Nephron progenitor cell (in vitro differentiated cells): Measurements from ENCODE around the gene AMN1.

Experiments used
- DNase-seq: peaks from one replicate; pipeline ENCODE4 v3.0.0; 2021
- H3K27ac Mint-ChIP-seq: 2 replicates; pipeline ENCODE4 v1.8.0; 2021; ENCODE audit warnings: mild to moderate bottlenecking, moderate library complexity, mixed read lengths
- H3K27me3 Mint-ChIP-seq: 2 replicates; pipeline ENCODE4 v1.8.0; 2021; ENCODE audit warnings: mild to moderate bottlenecking, low read depth, mixed read lengths; ENCODE audit not compliant: poor library complexity
- H3K36me3 Mint-ChIP-seq: 2 replicates; pipeline ENCODE4 v1.8.0; 2021; ENCODE audit warnings: low read depth, mixed read lengths
- H3K4me1 Mint-ChIP-seq: 2 replicates; pipeline ENCODE4 v1.8.0; 2021; ENCODE audit warnings: mixed read lengths
- H3K4me3 Mint-ChIP-seq: 2 replicates; pipeline ENCODE4 v1.8.0; 2021; ENCODE audit warnings: mild to moderate bottlenecking, moderate library complexity, mixed read lengths
- H3K9me3 Mint-ChIP-seq: 2 replicates; pipeline ENCODE4 v1.8.0; 2021; ENCODE audit warnings: mild to moderate bottlenecking, moderate library complexity, mixed read lengths
- CTCF ChIP-seq: fragments of 200-600 bp; sonication (generic); IDR thresholded peaks from 2 replicates; pipeline ENCODE4 v1.5.0; 2021; ENCODE audit warnings: antibody characterized with exemption

The AMN1 gene

GRCh38 chr12:31645924-31646323, 82.9 kb downstream of the AMN1 start:
- peaks cover 3% of the 10 kb centered on the region for H3K27me3 Mint-ChIP-seq
- peak overlapping the region; percentile 88 for H3K27ac Mint-ChIP-seq
- peaks cover 50% of the 10 kb centered on the region for H3K4me1 Mint-ChIP-seq
- no peak for DNase-seq
- no peak for TF ChIP-seq CTCF
- no peaks in the 10 kb centered on the region for H3K9me3 Mint-ChIP-seq
- H3K36me3 Mint-ChIP-seq: no peaks in the 10 kb centered on the region
- no peak overlapping the region for H3K4me3 Mint-ChIP-seq

- no peak for DNase-seq
- Mint-ChIP-seq H3K4me1 (peaks cover 39% of the 10 kb centered on the region), H3K27me3 (peaks cover 6% of the 10 kb centered on the region), H3K9me3 (no peaks in the 10 kb centered on the region), H3K27ac (peak overlapping the region; percentile 72), H3K36me3 (no peaks in the 10 kb centered on the region), H3K4me3 (no peak overlapping the region)
- no peak for TF ChIP-seq CTCF
These were observed 84.3 kb downstream of the AMN1 start for GRCh38 chr12:31644536-31644935.

GRCh38 chr12:31641509-31642090, 87.2 kb downstream of the AMN1 start:
- H3K27me3 Mint-ChIP-seq: peaks cover 4% of the 10 kb centered on the region
- TF ChIP-seq CTCF: no peak
- peaks cover 34% of the 10 kb centered on the region for H3K4me1 Mint-ChIP-seq
- H3K27ac Mint-ChIP-seq: no peak overlapping the region
- no peak overlapping the region for H3K4me3 Mint-ChIP-seq
- H3K36me3 Mint-ChIP-seq: no peaks in the 10 kb centered on the region
- H3K9me3 Mint-ChIP-seq: no peaks in the 10 kb centered on the region
- no peak for DNase-seq

- Mint-ChIP-seq H3K27ac (no peak overlapping the region), H3K36me3 (no peaks in the 10 kb centered on the region), H3K9me3 (no peaks in the 10 kb centered on the region), H3K4me3 (no peak overlapping the region), H3K4me1 (peaks cover 44% of the 10 kb centered on the region), H3K27me3 (peaks cover under 1% of the 10 kb centered on the region)
- no peak for TF ChIP-seq CTCF
- no peak for DNase-seq
These were observed 94.2 kb downstream of the AMN1 start for GRCh38 chr12:31634620-31635019.

GRCh38 chr12:31633464-31633863, 95.4 kb downstream of the AMN1 start:
- no peaks in the 10 kb centered on the region for H3K36me3 Mint-ChIP-seq
- no peak for DNase-seq
- no peak overlapping the region for H3K4me3 Mint-ChIP-seq
- H3K4me1 Mint-ChIP-seq: peaks cover 51% of the 10 kb centered on the region
- no peaks in the 10 kb centered on the region for H3K9me3 Mint-ChIP-seq
- no peak for TF ChIP-seq CTCF
- no peaks in the 10 kb centered on the region for H3K27me3 Mint-ChIP-seq
- H3K27ac Mint-ChIP-seq: no peak overlapping the region

GRCh38 chr12:31631809-31632208, 97.0 kb downstream of the AMN1 start:
- peak overlapping the region; percentile 95 for H3K27ac Mint-ChIP-seq
- peaks cover 4% of the 10 kb centered on the region for H3K27me3 Mint-ChIP-seq
- no peak for TF ChIP-seq CTCF
- H3K36me3 Mint-ChIP-seq: no peaks in the 10 kb centered on the region
- no peak for DNase-seq
- H3K4me3 Mint-ChIP-seq: no peak overlapping the region
- H3K9me3 Mint-ChIP-seq: no peaks in the 10 kb centered on the region
- peaks cover 62% of the 10 kb centered on the region for H3K4me1 Mint-ChIP-seq
